WI38 (cell line): Measurements from ENCODE around the gene NUP58.

Source experiments
- H3K4me3 ChIP-seq: 2 replicates; pipeline ENCODE4 v1.5.1; 2011; ENCODE audit warnings: low read depth, mild to moderate bottlenecking, control low read depth, low read length
- CTCF ChIP-seq: IDR thresholded peaks from 2 replicates; pipeline ENCODE4 v1.5.1; 2012; ENCODE audit warnings: low read depth, mild to moderate bottlenecking, control low read depth, low read length

NUP58 gene

GRCh38 chr13:25372284-25373081 lies 71.1 kb downstream of the NUP58 start:
- H3K4me3 ChIP-seq, result peak overlapping the region; percentile 31; the same call in 1 of the 2 replicates
- TF ChIP-seq CTCF, result no peak

GRCh38 chr13:25375727-25376358 lies 74.4 kb downstream of the NUP58 start:
- no peak overlapping the region for H3K4me3 ChIP-seq
- peak; percentile 57 for TF ChIP-seq CTCF

- H3K4me3 ChIP-seq, result no peak overlapping the region
- TF ChIP-seq CTCF, result no peak
Observed at GRCh38 chr13:25377244-25377962, 76.0 kb downstream of the NUP58 start.

- TF ChIP-seq CTCF, result no peak
- no peak overlapping the region for H3K4me3 ChIP-seq
Observed at GRCh38 chr13:25378528-25378927, 77.1 kb downstream of the NUP58 start.

GRCh38 chr13:25379011-25379410 lies 77.6 kb downstream of the NUP58 start:
- no peak for TF ChIP-seq CTCF
- H3K4me3 ChIP-seq, result no peak overlapping the region

- no peak for TF ChIP-seq CTCF
- H3K4me3 ChIP-seq, result no peak overlapping the region
Observed at GRCh38 chr13:25380082-25380481, 78.7 kb downstream of the NUP58 start.
